A673 (cell line): Measurements from ENCODE around the gene SLC48A1. TPM values are rescaled to one million over a fixed set of nuclear protein-coding genes. Genes with fewer than 3 reads are reported as not detected.

Experiments used
- BruUV-seq: library from RNA; stranded (reverse); fragments of 400-500 nt; replicated peaks from 2 replicates; lab custom pipeline; 2021; lab: Mats Ljungman, UMichigan
- CTCF ChIA-PET: fragments of 300-600 bp; sonication (Branson Sonifier 250); formaldehyde crosslinking; loops from one replicate; lab custom pipeline; 2022; ENCODE audit warnings: antibody characterized with exemption; lab: Charles Lee
- POLR2A ChIA-PET: fragments of 300-600 bp; sonication (Branson Sonifier 250); formaldehyde crosslinking; loops from one replicate; lab custom pipeline; 2022; ENCODE audit warnings: antibody characterized with exemption; ENCODE audit not compliant: low non-redundant PET; lab: Charles Lee
- DNase-seq: peaks from one replicate; pipeline ENCODE4 v3.0.0-alpha.2; 2015; ENCODE audit warnings: low spot score
- H3K27ac ChIP-seq: fragments of 200-600 bp; sonication (generic); 2 replicates; pipeline ENCODE4 v1.5.1; 2016; ENCODE audit warnings: mixed run types, low read depth, mild to moderate bottlenecking, mixed read lengths, antibody characterized with exemption, low read length; ENCODE audit not compliant: poor library complexity, severe bottlenecking
- H3K27me3 ChIP-seq: fragments of 200-600 bp; sonication (generic); replicated peaks from 2 replicates; pipeline ENCODE4 v1.6.1; 2017; ENCODE audit warnings: mixed run types, low read depth, mild to moderate bottlenecking, mixed read lengths, antibody characterized with exemption, low read length; ENCODE audit not compliant: insufficient read depth, poor library complexity
- H3K36me3 ChIP-seq: fragments of 200-600 bp; sonication (generic); 2 replicates; pipeline ENCODE4 v1.6.1; 2016; ENCODE audit warnings: mixed run types, mild to moderate bottlenecking, mixed read lengths, antibody characterized with exemption, low read length; ENCODE audit not compliant: insufficient read depth, poor library complexity, severe bottlenecking
- H3K4me1 ChIP-seq: fragments of 200-600 bp; sonication (generic); 2 replicates; pipeline ENCODE4 v1.6.1; 2017; ENCODE audit warnings: mixed run types, mild to moderate bottlenecking, mixed read lengths, antibody characterized with exemption, low read length; ENCODE audit not compliant: insufficient read depth, poor library complexity, severe bottlenecking
- H3K4me3 ChIP-seq: fragments of 200-600 bp; sonication (generic); 2 replicates; pipeline ENCODE4 v1.5.1; 2016; ENCODE audit warnings: low read depth, mixed run types, mild to moderate bottlenecking, mixed read lengths, low read length; ENCODE audit not compliant: poor library complexity, severe bottlenecking
- H3K9me3 ChIP-seq: fragments of 200-600 bp; sonication (generic); 2 replicates; pipeline ENCODE4 v1.6.1; 2016; ENCODE audit warnings: mixed run types, low read depth, mild to moderate bottlenecking, mixed read lengths, antibody characterized with exemption, low read length; ENCODE audit not compliant: poor library complexity, severe bottlenecking
- CTCF ChIP-seq: fragments of 300-800, 200-600 bp; sonication (generic); conservative IDR thresholded peaks from 2 replicates; pipeline ENCODE4 v1.5.1; 2017; ENCODE audit warnings: low read depth, mild to moderate bottlenecking, antibody characterized with exemption, low read length, moderate library complexity, mixed read lengths
- EZH2 ChIP-seq: fragments of 200-600 bp; sonication (generic); IDR thresholded peaks from 2 replicates; pipeline ENCODE4 v1.6.1; 2017; ENCODE audit warnings: borderline replicate concordance, low read depth, mild to moderate bottlenecking, mixed read lengths, antibody characterized with exemption, low read length; ENCODE audit not compliant: poor library complexity, severe bottlenecking
- intact Hi-C: fragments of 100-400 bp; cut with micrococcal nuclease; formaldehyde crosslinking; loops from one replicate; pipeline ENCODE4 v1.10.0; 2022; ENCODE audit not compliant: unreplicated experiment
- total RNA-seq: library from RNA; stranded (reverse); gene quantifications from 2 replicates; pipeline ENCODE4 v1.2.3, GENCODE V29; 2021

SLC48A1 gene
- total RNA-seq, 1 experiment from 2014 or later: 39.3 TPM

GRCh38 chr12:47790676-47791350 lies 17.8 kb downstream of the SLC48A1 start:
- Histone ChIP-seq H3K27me3 (no peaks in the 10 kb centered on the region), H3K4me3 (no peak overlapping the region), H3K27ac (no peak overlapping the region), H3K9me3 (no peaks in the 10 kb centered on the region), H3K4me1 (no peaks in the 10 kb centered on the region), H3K36me3 (peaks cover 43% of the 10 kb centered on the region)
- ChIA-PET CTCF (no interaction called here), POLR2A (no interaction called here)
- TF ChIP-seq CTCF (no peak), EZH2 (no peak)
- BruUV-seq: no TSS peak
- intact Hi-C loops: no loop called here
- DNase-seq: no peak

- Histone ChIP-seq H3K27me3 (no peaks in the 10 kb centered on the region), H3K4me1 (no peaks in the 10 kb centered on the region), H3K4me3 (no peak overlapping the region), H3K36me3 (peaks cover 42% of the 10 kb centered on the region), H3K27ac (no peak overlapping the region), H3K9me3 (no peaks in the 10 kb centered on the region)
- POLR2A ChIA-PET: no interaction called here
- DNase-seq: no peak
- intact Hi-C loops: no loop called here
- CTCF ChIA-PET: interaction anchor here (1.5 kb wide), 1 partner anchor 47 kb away, joined by 5 read pairs; no protein-coding TSS in a partner anchor
- BruUV-seq: no TSS peak
- TF ChIP-seq EZH2: no peak
- TF ChIP-seq CTCF: no peak
Measured at GRCh38 chr12:47791351-47791746, 18.3 kb downstream of the SLC48A1 start.

GRCh38 chr12:47791874-47792273 lies 18.8 kb downstream of the SLC48A1 start:
- intact Hi-C loops: no loop called here
- Histone ChIP-seq H3K4me3 (no peak overlapping the region), H3K27me3 (no peaks in the 10 kb centered on the region), H3K36me3 (peaks cover 40% of the 10 kb centered on the region), H3K27ac (no peak overlapping the region), H3K4me1 (no peaks in the 10 kb centered on the region), H3K9me3 (no peaks in the 10 kb centered on the region)
- no TSS peak for BruUV-seq
- DNase-seq: no peak
- POLR2A ChIA-PET: no interaction called here
- TF ChIP-seq EZH2: no peak
- no peak for TF ChIP-seq CTCF
- CTCF ChIA-PET: interaction anchor here (0.7 to 1.5 kb wide), 2 partner anchors 25 to 47 kb away, joined by 3 to 5 read pairs; no protein-coding TSS in a partner anchor
